T-cell (primary cell): ENCODE data around the gene PRSS53. TPM values are rescaled to one million over a fixed set of nuclear protein-coding genes. Genes with fewer than 3 reads are reported as not detected.
A peak's percentile ranks its signal among the peaks of the same experiment; 100 is the strongest.

Source experiments
- ATAC-seq, 4 experiments: fragments of 200-7000 bp in 3 of 4; fragments of 150-1000 bp in 1 of 4; cut with Tn5 transposase; replicated peaks in 1 of 4; 1 replicate in 3 of 4; 2 replicates in 1 of 4; pipeline ENCODE4 v1.10.0; 2021; ENCODE audit warnings: moderate library complexity in 3 of 4, mild to moderate bottlenecking in 2 of 4, moderate number of reproducible peaks in 1 of 4
- CTCF ChIA-PET, 2 donors: fragments of 300-600 bp; sonication (Branson Sonifier 250); formaldehyde crosslinking; loops; one replicate each; lab custom pipeline; 2022; ENCODE audit warnings: antibody characterized with exemption in 2 of 2; lab: Charles Lee
- POLR2A ChIA-PET, 2 donors: fragments of 300-600 bp; sonication (Branson Sonifier 250); formaldehyde crosslinking; loops; one replicate each; lab custom pipeline; 2022; ENCODE audit warnings: antibody characterized with exemption in 2 of 2; lab: Charles Lee
- DNase-seq, 35 experiments: peaks; one replicate each; pipeline versions ENCODE4 v3.0.0 to v3.0.0-alpha.2; 2013 to 2023
- H3K27ac ChIP-seq: one replicate; pipeline ENCODE4 v1.5.1; 2013; ENCODE audit warnings: low read length
- H3K27me3 ChIP-seq, 2 experiments: replicated peaks in 1 of 2; 1 replicate in 1 of 2; 2 replicates in 1 of 2; pipeline versions ENCODE4 v1.6.1 to v1.7.0; 2013; ENCODE audit warnings: low read length in 1 of 2, mixed read lengths in 1 of 2; ENCODE audit not compliant: control insufficient read depth in 2 of 2, insufficient read depth in 2 of 2; ENCODE audit errors: extremely low read depth in 1 of 2
- H3K36me3 ChIP-seq, 2 donors: 1 replicate in 1 of 2; 2 replicates in 1 of 2; pipeline versions ENCODE4 v1.6.1 to v1.7.0; 2013; ENCODE audit warnings: low read length in 1 of 2; ENCODE audit not compliant: control insufficient read depth in 2 of 2, insufficient read depth in 1 of 2; ENCODE audit errors: extremely low read depth in 1 of 2
- H3K4me1 ChIP-seq, 2 experiments: 1 replicate in 1 of 2; 2 replicates in 1 of 2; pipeline versions ENCODE4 v1.6.1 to v1.7.0; 2013; ENCODE audit warnings: low read length in 2 of 2, mixed read lengths in 1 of 2; ENCODE audit not compliant: insufficient read depth in 2 of 2, control insufficient read depth in 1 of 2; ENCODE audit errors: extremely low read depth in 1 of 2
- H3K4me3 ChIP-seq, 2 donors: 1 replicate in 1 of 2; 2 replicates in 1 of 2; pipeline versions ENCODE4 v1.5.1 to v1.7.0; 2013; ENCODE audit warnings: mild to moderate bottlenecking in 2 of 2, low read length in 1 of 2, moderate library complexity in 1 of 2; ENCODE audit not compliant: control insufficient read depth in 1 of 2; ENCODE audit errors: extremely low read depth in 1 of 2
- H3K9me3 ChIP-seq: 2 replicates; pipeline ENCODE4 v1.7.0; 2013
- H3K27ac Mint-ChIP-seq, 2 donors: one replicate each; pipeline ENCODE4 v1.8.0; 2020 to 2021; ENCODE audit warnings: mild to moderate bottlenecking in 2 of 2, mixed read lengths in 2 of 2
- H3K27me3 Mint-ChIP-seq, 2 donors: one replicate each; pipeline ENCODE4 v1.8.0; 2021 to 2022; ENCODE audit warnings: mixed read lengths in 2 of 2
- H3K36me3 Mint-ChIP-seq: one replicate; pipeline ENCODE4 v1.8.0; 2021; ENCODE audit warnings: mixed read lengths
- H3K4me1 Mint-ChIP-seq, 3 donors: one replicate each; pipeline ENCODE4 v1.8.0; 2020 to 2022; ENCODE audit warnings: mixed read lengths in 3 of 3, mild to moderate bottlenecking in 1 of 3
- H3K4me3 Mint-ChIP-seq, 3 donors: one replicate each; pipeline ENCODE4 v1.8.0; 2020 to 2022; ENCODE audit warnings: mild to moderate bottlenecking in 3 of 3, mixed read lengths in 3 of 3, moderate library complexity in 3 of 3
- H3K9me3 Mint-ChIP-seq, 3 donors: one replicate each; pipeline ENCODE4 v1.8.0; 2020 to 2022; ENCODE audit warnings: mixed read lengths in 3 of 3
- WGBS: methylation state at CpG from one replicate; pipeline ENCODE4 v1.1.5; 2013; ENCODE audit warnings: missing lambda C conversion rate; ENCODE audit not compliant: insufficient coverage; 5-methylcytosine and 5-hydroxymethylcytosine counted together
- total RNA-seq, 35 experiments: library from RNA in 6 of 35; stranded (reverse) in 6 of 35; fragments of 120-200 nt in 1 of 35; gene quantifications; one replicate each; pipeline versions ENCODE4 v1.2.1 to v1.2.4 and lab custom pipeline; 2013 to 2026

Gene PRSS53
- total RNA-seq, 5 donors from 2014 or later (not counting 1 experiment from before 2014, with no cell fraction given) = 4.5 to 15.3 (median 13.1) TPM

DNA sequence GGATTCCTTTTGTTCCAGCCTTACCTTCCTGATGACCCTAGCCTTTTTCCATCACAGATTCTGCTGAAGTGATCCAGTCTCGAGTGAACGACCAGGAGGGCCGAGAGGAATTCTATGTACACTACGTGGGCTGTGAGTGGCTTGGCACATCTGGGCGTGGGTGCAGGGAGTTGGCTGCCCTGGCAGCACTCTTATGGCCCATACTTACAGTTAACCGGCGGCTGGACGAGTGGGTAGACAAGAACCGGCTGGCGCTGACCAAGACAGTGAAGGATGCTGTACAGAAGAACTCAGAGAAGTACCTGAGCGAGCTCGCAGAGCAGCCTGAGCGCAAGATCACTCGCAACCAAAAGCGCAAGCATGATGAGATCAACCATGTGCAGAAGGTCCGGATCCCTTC lies 31.4 kb upstream of the PRSS53 start:
- H3K9me3 Mint-ChIP-seq = no peaks in the 10 kb centered on the region
- Histone ChIP-seq H3K27me3 (no peaks in the 10 kb centered on the region), H3K4me1 (peaks cover 6 to 23% of the 10 kb centered on the region in 2 experiments), H3K36me3 (peaks cover 23 to 49% of the 10 kb centered on the region in 2 donors), H3K9me3 (no peaks in the 10 kb centered on the region), H3K4me3 (no peak overlapping the region), H3K27ac (no peak overlapping the region)
- POLR2A ChIA-PET = no interaction called here
- peaks cover 23% of the 10 kb centered on the region for H3K36me3 Mint-ChIP-seq
- no peaks in the 10 kb centered on the region for H3K27me3 Mint-ChIP-seq
- 97% methylated on average over 15 of the region's 16 CpGs for WGBS
- no peak overlapping the region for H3K27ac Mint-ChIP-seq
- peaks cover 15 to 21% (median 19%) of the 10 kb centered on the region in 3 donors for H3K4me1 Mint-ChIP-seq
- DNase-seq (no peak), ATAC-seq (no peak)
- CTCF ChIA-PET = no interaction called here
- H3K4me3 Mint-ChIP-seq = no peak overlapping the region

- peak overlapping the region; percentile 91 to 93 for H3K27ac Mint-ChIP-seq
- DNase-seq (no peak), ATAC-seq (no peak)
- POLR2A ChIA-PET = interaction anchor here (0.6 to 1.6 kb wide), 9 partner anchors 11 to 755 kb away, joined by 3 to 16 read pairs (median 3); partner anchors contain the start of genes BCKDK (in 1 of the 2), FUS (in 1 of the 2), ZNF267 (in 1 of the 2) and ZNF646 (in 1 of the 2)
- CTCF ChIA-PET = interaction anchor here in 1 of 2 donors (1.0 to 1.8 kb wide), 5 partner anchors 12 to 341 kb away, joined by 3 to 28 read pairs (median 6); partner anchors contain the start of genes ARMC5, ZNF646 and ZNF668
- H3K27ac ChIP-seq = peak overlapping the region; percentile 68
- H3K9me3 ChIP-seq = no peaks in the 10 kb centered on the region
- peak overlapping the region; percentile 81 to 89 (median 88) for H3K4me3 Mint-ChIP-seq
- H3K9me3 Mint-ChIP-seq = no peaks in the 10 kb centered on the region
- H3K36me3 Mint-ChIP-seq = peaks cover 20% of the 10 kb centered on the region
- no peaks in the 10 kb centered on the region for H3K27me3 Mint-ChIP-seq
- H3K4me1 ChIP-seq = peaks cover 6 to 23% of the 10 kb centered on the region in 2 experiments
- WGBS = 47% methylated on average over 5 of the region's 9 CpGs
- no peaks in the 10 kb centered on the region for H3K27me3 ChIP-seq
- peak overlapping the region; percentile 55 to 61 for H3K4me3 ChIP-seq
- H3K36me3 ChIP-seq = peaks cover 22 to 43% of the 10 kb centered on the region in 2 donors
- peaks cover 15 to 21% (median 21%) of the 10 kb centered on the region in 3 donors for H3K4me1 Mint-ChIP-seq
Measured at GRCh38 chr16:31118223-31119155, 29.7 kb upstream of the PRSS53 start.

DNA sequence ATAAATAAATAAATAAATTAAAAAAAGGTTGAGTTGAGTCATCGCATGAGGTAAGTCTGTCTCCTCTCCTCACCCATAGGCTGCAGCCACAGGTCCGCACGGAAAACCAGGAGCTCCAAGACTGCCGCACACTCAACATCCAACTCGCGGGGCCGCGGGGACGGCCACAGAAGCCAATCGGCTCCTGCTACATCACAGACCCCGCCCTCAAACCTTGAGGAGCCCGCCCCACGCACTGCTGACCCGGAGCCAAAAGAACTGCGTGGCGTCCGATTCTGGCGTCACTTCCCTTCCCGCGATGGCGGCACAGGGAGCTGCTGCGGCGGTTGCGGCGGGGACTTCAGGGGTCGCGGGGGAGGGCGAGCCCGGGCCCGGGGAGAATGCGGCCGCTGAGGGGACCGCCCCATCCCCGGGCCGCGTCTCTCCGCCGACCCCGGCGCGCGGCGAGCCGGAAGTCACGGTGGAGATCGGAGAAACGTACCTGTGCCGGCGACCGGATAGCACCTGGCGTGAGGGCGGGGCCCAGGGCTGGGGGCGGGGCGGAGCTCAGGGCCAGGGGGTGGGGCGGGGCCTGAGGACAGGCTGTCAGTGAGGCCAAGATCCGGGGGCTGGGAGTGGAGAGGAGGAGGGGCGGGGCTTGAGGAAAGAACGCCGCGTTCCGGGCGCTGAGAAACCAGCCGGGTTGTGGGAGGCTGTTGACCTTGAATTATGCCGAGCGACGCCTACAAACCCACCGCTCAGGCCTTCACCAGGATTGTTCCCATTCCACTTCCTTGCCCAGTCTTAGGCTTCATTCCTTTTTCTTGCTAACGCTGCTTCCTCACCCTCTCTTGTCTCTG lies 28.9 kb upstream of the PRSS53 start, which contains the start of gene KAT8:
KAT8 (plus strand) TSS at position 281 of the 839 bp plus-strand sequence; CDS start at position 299, 18 bp downstream.
- Histone ChIP-seq H3K4me3 (peak within 1 kb of the TSS; percentile 55 to 61), H3K27ac (peak within 1 kb of the TSS; percentile 68), H3K27me3 (no peaks in the 10 kb centered on the region), H3K36me3 (peaks cover 22 to 42% of the 10 kb centered on the region in 2 donors), H3K4me1 (peaks cover 6 to 23% of the 10 kb centered on the region in 2 experiments), H3K9me3 (no peaks in the 10 kb centered on the region)
- H3K4me3 Mint-ChIP-seq = peak within 1 kb of the TSS; percentile 81 to 89 (median 88)
- peaks cover 20% of the 10 kb centered on the region for H3K36me3 Mint-ChIP-seq
- H3K4me1 Mint-ChIP-seq = peaks cover 15 to 21% (median 21%) of the 10 kb centered on the region in 3 donors
- H3K27me3 Mint-ChIP-seq = no peaks in the 10 kb centered on the region
- CTCF ChIA-PET = interaction anchor here (0.6 to 1.8 kb wide), 12 partner anchors 11 to 1075 kb away, joined by 3 to 28 read pairs (median 4); partner anchors contain the start of genes ARMC5 (in 1 of the 2), ZNF646 (in 1 of the 2) and ZNF668 (in 1 of the 2)
- POLR2A ChIA-PET = interaction anchor here (0.5 to 1.6 kb wide), 15 partner anchors 8 to 1108 kb away, joined by 3 to 16 read pairs (median 3); partner anchors contain the start of genes BCKDK (in 1 of the 2), FUS (in 1 of the 2), ZNF267 (in 1 of the 2) and ZNF646 (in 1 of the 2)
- WGBS = under 1% methylated on average over 55 of the region's 68 CpGs
- no peaks in the 10 kb centered on the region for H3K9me3 Mint-ChIP-seq
- peak within 1 kb of the TSS; percentile 91 to 93 for H3K27ac Mint-ChIP-seq
- peak; percentile 92 to 97 (median 95) for ATAC-seq
- peak; percentile 93 to 98 (median 96) for DNase-seq

DNA sequence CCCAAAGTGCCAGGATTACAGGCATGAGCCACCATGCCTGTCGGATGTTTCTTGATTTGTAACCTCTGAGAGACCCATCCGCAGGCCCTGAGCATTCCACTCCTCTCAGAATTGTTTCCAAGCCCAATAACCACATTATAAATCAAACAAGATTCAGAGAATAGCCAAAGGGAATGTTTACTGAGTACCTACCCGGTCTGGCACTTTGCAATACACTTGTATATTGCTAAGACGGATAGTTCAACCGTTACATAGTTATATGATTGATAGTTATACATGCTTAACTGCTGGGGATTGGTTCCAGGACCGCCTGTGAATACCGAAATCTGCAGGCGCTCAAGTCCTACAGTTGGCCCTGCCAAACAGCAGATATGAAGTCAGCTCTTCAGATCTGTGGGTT lies 25.7 kb upstream of the PRSS53 start:
- peaks cover 6 to 24% of the 10 kb centered on the region in 2 experiments for H3K4me1 ChIP-seq
- H3K36me3 ChIP-seq = peaks cover 12 to 39% of the 10 kb centered on the region in 2 donors
- 100% methylated on average over 2 of the region's 8 CpGs for WGBS
- H3K9me3 Mint-ChIP-seq = no peaks in the 10 kb centered on the region
- peaks cover 15 to 26% (median 20%) of the 10 kb centered on the region in 3 donors for H3K4me1 Mint-ChIP-seq
- ATAC-seq (no peak), DNase-seq (no peak)
- H3K27ac ChIP-seq = no peak overlapping the region
- no peak overlapping the region for H3K4me3 Mint-ChIP-seq
- POLR2A ChIA-PET = no interaction called here
- no peaks in the 10 kb centered on the region for H3K9me3 ChIP-seq
- CTCF ChIA-PET = interaction anchor here in 1 of 2 donors (0.6 kb wide), 1 partner anchor 11 kb away, joined by 5 read pairs; no protein-coding TSS in a partner anchor
- H3K36me3 Mint-ChIP-seq = peaks cover 20% of the 10 kb centered on the region
- H3K27me3 Mint-ChIP-seq = no peaks in the 10 kb centered on the region
- peak overlapping the region in 1 of 2 donors; percentile 64 for H3K27ac Mint-ChIP-seq
- H3K4me3 ChIP-seq = no peak overlapping the region
- no peaks in the 10 kb centered on the region for H3K27me3 ChIP-seq

- POLR2A ChIA-PET = interaction anchor here in 1 of 2 donors (0.6 kb wide), 1 partner anchor 22 kb away, joined by 3 read pairs; the partner anchor contains the start of gene PRSS8
- Mint-ChIP-seq H3K9me3 (no peaks in the 10 kb centered on the region), H3K27ac (peak overlapping the region in 1 of 2 donors; percentile 68), H3K4me3 (peak overlapping the region in 1 of 3 donors; percentile 9), H3K36me3 (peaks cover 20% of the 10 kb centered on the region), H3K4me1 (peaks cover 6 to 19% (median 15%) of the 10 kb centered on the region in 3 donors), H3K27me3 (no peaks in the 10 kb centered on the region)
- no peak for ATAC-seq
- peaks cover 9 to 24% of the 10 kb centered on the region in 2 experiments for H3K4me1 ChIP-seq
- CTCF ChIA-PET = interaction anchor here in 1 of 2 donors (0.6 kb wide), 1 partner anchor 10 kb away, joined by 5 read pairs; no protein-coding TSS in a partner anchor
- no peak overlapping the region for H3K27ac ChIP-seq
- H3K27me3 ChIP-seq = no peaks in the 10 kb centered on the region
- no peak overlapping the region for H3K4me3 ChIP-seq
- no peak for DNase-seq
- 63% methylated on average over 2 of the region's 5 CpGs for WGBS
- peaks cover 12 to 31% of the 10 kb centered on the region in 2 donors for H3K36me3 ChIP-seq
- H3K9me3 ChIP-seq = no peaks in the 10 kb centered on the region
Measured at GRCh38 chr16:31113121-31114120, 24.7 kb upstream of the PRSS53 start.
